Sigmoid colon (tissue), 7 donors: ENCODE data around the gene UCKL1. TPM values are rescaled to one million over a fixed set of nuclear protein-coding genes. Genes with fewer than 3 reads are reported as not detected.
"Not testable (repeated sequence)": the region's sequence is repeated elsewhere in the genome, so short reads cannot be mapped to it uniquely, and the experiment has no call there.

Experiments
- DNase-seq: peaks from one replicate; pipeline ENCODE4 v3.0.0-alpha.2; 2019
- H3K27ac ChIP-seq, 4 donors: fragments of 200-600 bp; sonication (generic); one replicate each; pipeline ENCODE4 v1.5.1; 2016 to 2019; ENCODE audit warnings: mild to moderate bottlenecking in 1 of 4
- H3K27me3 ChIP-seq, 3 donors: fragments of 200-600 bp; sonication (generic); one replicate each; pipeline ENCODE4 v1.5.1; 2019; ENCODE audit warnings: mild to moderate bottlenecking in 1 of 3
- H3K36me3 ChIP-seq, 4 donors: fragments of 200-600 bp; sonication (generic); one replicate each; pipeline ENCODE4 v1.5.1; 2016 to 2019
- H3K4me1 ChIP-seq, 4 donors: fragments of 200-600 bp; sonication (generic); one replicate each; pipeline ENCODE4 v1.5.1; 2017 to 2019
- H3K4me3 ChIP-seq, 4 donors: fragments of 200-600 bp; sonication (generic); one replicate each; pipeline ENCODE4 v1.5.1; 2017 to 2019; ENCODE audit warnings: mild to moderate bottlenecking in 2 of 4, moderate library complexity in 1 of 4
- H3K9me3 ChIP-seq, 4 donors: fragments of 200-600 bp in 3 of 4; sonication (generic) in 3 of 4; one replicate each; pipeline versions ENCODE4 v1.5.1 to v1.6.1; 2013 to 2019
- CTCF ChIP-seq, 4 experiments: fragments of 450-650 bp in 3 of 4; fragments of 200-600 bp in 1 of 4; IDR thresholded peaks; one replicate each; pipeline ENCODE4 v1.5.1; 2016 to 2019; ENCODE audit warnings: antibody characterized with exemption in 4 of 4, mild to moderate bottlenecking in 3 of 4, moderate library complexity in 2 of 4
- EP300 ChIP-seq, 4 donors: sonication (generic); formaldehyde crosslinking; IDR thresholded peaks; one replicate each; pipeline ENCODE4 v1.6.1; 2017; ENCODE audit warnings: antibody characterized with exemption in 4 of 4
- POLR2A ChIP-seq, 2 donors: fragments of 450-650 bp; IDR thresholded peaks; one replicate each; pipeline ENCODE4 v1.6.1; 2016; ENCODE audit warnings: antibody characterized with exemption in 2 of 2, mild to moderate bottlenecking in 2 of 2, moderate library complexity in 2 of 2
- POLR2AphosphoS5 ChIP-seq, 4 donors: sonication (generic); formaldehyde crosslinking; IDR thresholded peaks; one replicate each; pipeline ENCODE4 v1.6.1; 2017; ENCODE audit warnings: antibody characterized with exemption in 4 of 4
- WGBS, 2 donors: extraction: QIAGEN DNeasy Blood & Tissue Kit; methylation state at CpG; one replicate each; pipeline ENCODE4 v1.1.7; 2013; 5-methylcytosine and 5-hydroxymethylcytosine counted together
- intact Hi-C: fragments of 100-400 bp; cut with DNase I; formaldehyde crosslinking; loops from one replicate; pipeline ENCODE4 v1.15.1; 2023
- polyA plus RNA-seq, 3 donors: library from polyadenylated mRNA; stranded (reverse); fragments of 200-250 nt; gene quantifications; one replicate each; pipeline ENCODE4 v1.2.3, GENCODE V29; 2013
- total RNA-seq, 4 donors: library from RNA; depleted of rRNA; stranded (reverse); fragments of >200 nt; gene quantifications; one replicate each; pipeline ENCODE4 v1.1.0, GENCODE V29; 2016
- donor health status: healthy with polysubstance abuse.
- donor health status: Bipolar disorder and iron deficiency.
- donor health status: healthy.

UCKL1 gene
- total and polyA plus RNA-seq, 7 donors, result 21.1 to 45.6 (median 26.1) TPM

- Histone ChIP-seq H3K4me1 (peaks cover 0 to 47% (median 43%) of the 10 kb centered on the region in 4 donors), H3K36me3 (peaks cover 0 to 7% (median under 1%) of the 10 kb centered on the region in 4 donors), H3K9me3 (no peaks in the 10 kb centered on the region), H3K27ac (peak overlapping the region; percentile 38 to 88 (median 72)), H3K4me3 (peak overlapping the region; percentile 36 to 65 (median 59)), H3K27me3 (peaks cover 0 to 12% (median 7%) of the 10 kb centered on the region in 3 donors)
- 0 to 1% methylated on average over 47 of the region's 47 CpGs for WGBS, 2 donors
- intact Hi-C loops, result loop anchor here (10.0 kb wide), 2 partner anchors 324 to 764 kb away; partner anchors contain the start of genes RTEL1, STMN3 and YTHDF1
- no peak for DNase-seq
- no peak for TF ChIP-seq CTCF (IDR thresholded peaks at IDR 0.05)
- no peak for TF ChIP-seq POLR2A (IDR thresholded peaks at IDR 0.05)
- TF ChIP-seq POLR2AphosphoS5 (IDR thresholded peaks at IDR 0.05), result no peak
- no peak for TF ChIP-seq EP300 (IDR thresholded peaks at IDR 0.05)
These were observed 23.0 kb upstream of the UCKL1 start for GRCh38 chr20:63979229-63979556.

GRCh38 chr20:63978319-63979228 lies 22.4 kb upstream of the UCKL1 start:
- Histone ChIP-seq H3K27me3 (peaks cover 0 to 12% (median 7%) of the 10 kb centered on the region in 3 donors), H3K4me3 (peak overlapping the region; percentile 36 to 65 (median 59)), H3K4me1 (peaks cover 0 to 51% (median 48%) of the 10 kb centered on the region in 4 donors), H3K36me3 (peaks cover 0 to under 1% (median 0%) of the 10 kb centered on the region in 4 donors), H3K27ac (peak overlapping the region; percentile 38 to 88 (median 72)), H3K9me3 (no peaks in the 10 kb centered on the region)
- peak; percentile 85 for DNase-seq
- intact Hi-C loops, result loop anchor here (10.0 kb wide), 2 partner anchors 324 to 764 kb away; partner anchors contain the start of genes RTEL1, STMN3 and YTHDF1
- no peak for TF ChIP-seq CTCF (IDR thresholded peaks at IDR 0.05)
- TF ChIP-seq EP300 (IDR thresholded peaks at IDR 0.05), result no peak
- TF ChIP-seq POLR2AphosphoS5 (IDR thresholded peaks at IDR 0.05), result peak in 1 of 4 donors; percentile 21
- TF ChIP-seq POLR2A (IDR thresholded peaks at IDR 0.05), result no peak
- WGBS, 2 donors, result 6 to 9% methylated on average over 52 of the region's 52 CpGs

- WGBS, 2 donors, result 67 to 76% methylated on average over 16 of the region's 16 CpGs
- peaks cover 0 to 49% (median 47%) of the 10 kb centered on the region in 4 donors for H3K4me1 ChIP-seq
- no peak overlapping the region for H3K4me3 ChIP-seq
- DNase-seq, result peak; percentile 66
- no peak overlapping the region for H3K27ac ChIP-seq
- H3K36me3 ChIP-seq, result no peaks in the 10 kb centered on the region
- H3K9me3 ChIP-seq, result no peaks in the 10 kb centered on the region
- TF ChIP-seq EP300 (IDR thresholded peaks at IDR 0.05) (no peak), CTCF (IDR thresholded peaks at IDR 0.05) (no peak), POLR2AphosphoS5 (IDR thresholded peaks at IDR 0.05) (no peak), POLR2A (IDR thresholded peaks at IDR 0.05) (no peak)
- intact Hi-C loops, result loop anchor here (10.0 kb wide), 2 partner anchors 323 to 763 kb away; partner anchors contain the start of genes RTEL1, STMN3 and YTHDF1
- peaks cover 0 to 12% (median 7%) of the 10 kb centered on the region in 3 donors for H3K27me3 ChIP-seq
These were observed 21.6 kb upstream of the UCKL1 start for GRCh38 chr20:63977739-63978276.

- TF ChIP-seq POLR2AphosphoS5 (IDR thresholded peaks at IDR 0.05) (no peak), POLR2A (IDR thresholded peaks at IDR 0.05) (no peak), EP300 (IDR thresholded peaks at IDR 0.05) (no peak), CTCF (IDR thresholded peaks at IDR 0.05) (no peak)
- DNase-seq, result peak; percentile 57
- Histone ChIP-seq H3K27ac (no peak overlapping the region), H3K4me1 (peaks cover 0 to 43% (median 41%) of the 10 kb centered on the region in 4 donors), H3K9me3 (no peaks in the 10 kb centered on the region), H3K27me3 (peaks cover 0 to 12% (median 7%) of the 10 kb centered on the region in 3 donors), H3K4me3 (no peak overlapping the region), H3K36me3 (no peaks in the 10 kb centered on the region)
- intact Hi-C loops, result loop anchor here (10.0 kb wide), 2 partner anchors 322 to 762 kb away; partner anchors contain the start of genes RTEL1, STMN3 and YTHDF1
- 91% methylated on average over 18 of the region's 18 CpGs for WGBS, 2 donors
These were observed 20.9 kb upstream of the UCKL1 start for GRCh38 chr20:63976980-63977738.

- not testable (repeated sequence) for H3K36me3 ChIP-seq, H3K9me3 ChIP-seq, DNase-seq, H3K4me3 ChIP-seq, H3K27ac ChIP-seq
- intact Hi-C loops, result loop anchor here (10.0 kb wide), 2 partner anchors 322 to 762 kb away; partner anchors contain the start of genes RTEL1, STMN3 and YTHDF1
- WGBS, 2 donors, result 91 to 98% methylated on average over 7 of the region's 7 CpGs
- Histone ChIP-seq H3K4me1 (peaks cover 0 to 36% (median 34%) of the 10 kb centered on the region in 4 donors), H3K27me3 (peaks cover 0 to 12% (median 7%) of the 10 kb centered on the region in 3 donors)
These were observed 20.3 kb upstream of the UCKL1 start for GRCh38 chr20:63976511-63976910.
